Keratinocyte (primary cell): ENCODE results near the gene STAG1. TPM values are rescaled to one million over a fixed set of nuclear protein-coding genes. Genes with fewer than 3 reads are reported as not detected.

Experiments
- DNase-seq: peaks from one replicate; pipeline ENCODE4 v3.0.0-alpha.2; 2011; ENCODE audit warnings: low read depth, missing footprints, low spot score
- FAIRE-seq: peaks from 2 replicates; lab custom pipeline; 2011; peaks lifted over from hg19 to GRCh38; lab: Jason Lieb, UNC
- H2AFZ ChIP-seq: 2 replicates; pipeline ENCODE4 v1.6.0; 2012; ENCODE audit warnings: low read length, control low read depth, inconsistent platforms; ENCODE audit not compliant: control insufficient read depth
- H3K27ac ChIP-seq: 2 replicates; pipeline ENCODE4 v1.5.1; 2011; ENCODE audit warnings: low read length; ENCODE audit not compliant: control insufficient read depth, insufficient read depth
- H3K27me3 ChIP-seq: 3 replicates; pipeline ENCODE4 v1.6.0; 2011; ENCODE audit warnings: low read length; ENCODE audit not compliant: control insufficient read depth, insufficient read depth; ENCODE audit errors: extremely low read depth
- H3K36me3 ChIP-seq, 2 experiments: 2 replicates in 1 of 2; 3 replicates in 1 of 2; pipeline ENCODE4 v1.5.1; 2011; ENCODE audit warnings: low read length in 2 of 2, mild to moderate bottlenecking in 1 of 2; ENCODE audit not compliant: control insufficient read depth in 2 of 2, insufficient read depth in 2 of 2; ENCODE audit errors: extremely low read depth in 1 of 2
- H3K4me1 ChIP-seq: 3 replicates; pipeline ENCODE4 v1.5.1; 2011; ENCODE audit warnings: low read length; ENCODE audit not compliant: control insufficient read depth, insufficient read depth; ENCODE audit errors: extremely low read depth
- H3K4me2 ChIP-seq: 3 replicates; pipeline ENCODE4 v1.6.0; 2011; ENCODE audit warnings: low read depth, low read length; ENCODE audit not compliant: control insufficient read depth, insufficient read depth; ENCODE audit errors: extremely low read depth
- H3K4me3 ChIP-seq, 3 experiments: fragments of 200-600 bp in 1 of 3; sonication (generic) in 1 of 3; 2 replicates in 2 of 3; 3 replicates in 1 of 3; pipeline ENCODE4 v1.5.1; 2011 to 2016; ENCODE audit warnings: low read length in 3 of 3, mild to moderate bottlenecking in 3 of 3, control low read depth in 2 of 3, inconsistent platforms in 1 of 3, low read depth in 1 of 3, mixed read lengths in 1 of 3, mixed run types in 1 of 3, moderate library complexity in 1 of 3; ENCODE audit not compliant: control insufficient read depth in 2 of 3, insufficient read depth in 2 of 3; ENCODE audit errors: extremely low read depth in 1 of 3
- H3K79me2 ChIP-seq: 2 replicates; pipeline ENCODE4 v1.6.0; 2012; ENCODE audit warnings: low read length; ENCODE audit not compliant: control insufficient read depth, insufficient read depth
- H3K9ac ChIP-seq: 3 replicates; pipeline ENCODE4 v1.6.0; 2011; ENCODE audit warnings: low read length; ENCODE audit not compliant: control insufficient read depth, insufficient read depth; ENCODE audit errors: extremely low read depth
- H3K9me1 ChIP-seq: 3 replicates; pipeline ENCODE4 v1.6.0; 2011; ENCODE audit warnings: low read length; ENCODE audit not compliant: control insufficient read depth, insufficient read depth; ENCODE audit errors: extremely low read depth
- H3K9me3 ChIP-seq: 2 replicates; pipeline ENCODE4 v1.5.1; 2012; ENCODE audit warnings: low read depth, low read length; ENCODE audit not compliant: control insufficient read depth
- H4K20me1 ChIP-seq: 3 replicates; pipeline ENCODE4 v1.6.0; 2011; ENCODE audit warnings: low read length; ENCODE audit not compliant: control insufficient read depth, insufficient read depth; ENCODE audit errors: extremely low read depth
- EZH2 ChIP-seq: IDR thresholded peaks from one replicate; pipeline ENCODE4 v1.6.1; 2012; ENCODE audit warnings: inconsistent platforms, mild to moderate bottlenecking, low read length, moderate library complexity
- dilution Hi-C: fragments of 300-500 bp; cut with MboI; formaldehyde crosslinking; loops from one replicate; pipeline ENCODE4 v1.7.0; 2020; ENCODE audit warnings: low sequenced_read_pairs; ENCODE audit not compliant: extremely low pct_ligation_motif_present
- polyA plus RNA-seq, 5 experiments: library from polyadenylated mRNA; depleted of rRNA in 3 of 5; stranded (reverse) in 3 of 5; stranded (forward) in 1 of 5; unstranded in 1 of 5; fragments of >200 nt; gene quantifications; 1 replicate in 1 of 5; 2 replicates in 3 of 5; 3 replicates in 1 of 5; pipeline versions ENCODE4 v1.2.1 to v1.2.3, GENCODE V29; 2011 to 2012; ENCODE audit warnings: missing spikeins in 2 of 5, low read depth in 1 of 5, low replicate concordance in 1 of 5
- TF ChIP-seq, protein P1 (sequence below), 3 experiments: IDR thresholded peaks in 1 of 3; conservative IDR thresholded peaks in 1 of 3; optimal IDR thresholded peaks in 1 of 3; 2 replicates in 2 of 3; 3 replicates in 1 of 3; pipeline versions ENCODE3 to v1.5.1; 2011; ENCODE audit warnings: low read length in 3 of 3, mild to moderate bottlenecking in 3 of 3, moderate library complexity in 2 of 3, control low read depth in 1 of 3, inconsistent platforms in 1 of 3; ENCODE audit not compliant: insufficient read depth in 2 of 3; ENCODE audit errors: extremely low read depth in 1 of 3

Gene STAG1
- polyA plus RNA-seq, 1 donor (not counting 4 experiments of a cell fraction or from before 2014, with no cell fraction given), result 11.8 TPM

GRCh38 chr3:136546720-136547119 lies 205.5 kb downstream of the STAG1 start:
- Histone ChIP-seq H3K79me2 (no peaks in the 10 kb centered on the region), H3K9ac (no peak overlapping the region), H2AFZ (no peak overlapping the region), H3K4me3 (no peak overlapping the region), H3K9me1 (no peaks in the 10 kb centered on the region), H3K9me3 (no peaks in the 10 kb centered on the region), H3K4me2 (no peak overlapping the region), H3K27ac (no peak overlapping the region), H3K4me1 (peaks cover 9% of the 10 kb centered on the region), H3K36me3 (no peaks in the 10 kb centered on the region), H4K20me1 (no peaks in the 10 kb centered on the region), H3K27me3 (no peaks in the 10 kb centered on the region)
- DNase-seq (no peak), FAIRE-seq (peak; percentile 29)
- dilution Hi-C loops, result no loop called here
- TF ChIP-seq EZH2, result no peak
- TF ChIP-seq, protein P1, sequence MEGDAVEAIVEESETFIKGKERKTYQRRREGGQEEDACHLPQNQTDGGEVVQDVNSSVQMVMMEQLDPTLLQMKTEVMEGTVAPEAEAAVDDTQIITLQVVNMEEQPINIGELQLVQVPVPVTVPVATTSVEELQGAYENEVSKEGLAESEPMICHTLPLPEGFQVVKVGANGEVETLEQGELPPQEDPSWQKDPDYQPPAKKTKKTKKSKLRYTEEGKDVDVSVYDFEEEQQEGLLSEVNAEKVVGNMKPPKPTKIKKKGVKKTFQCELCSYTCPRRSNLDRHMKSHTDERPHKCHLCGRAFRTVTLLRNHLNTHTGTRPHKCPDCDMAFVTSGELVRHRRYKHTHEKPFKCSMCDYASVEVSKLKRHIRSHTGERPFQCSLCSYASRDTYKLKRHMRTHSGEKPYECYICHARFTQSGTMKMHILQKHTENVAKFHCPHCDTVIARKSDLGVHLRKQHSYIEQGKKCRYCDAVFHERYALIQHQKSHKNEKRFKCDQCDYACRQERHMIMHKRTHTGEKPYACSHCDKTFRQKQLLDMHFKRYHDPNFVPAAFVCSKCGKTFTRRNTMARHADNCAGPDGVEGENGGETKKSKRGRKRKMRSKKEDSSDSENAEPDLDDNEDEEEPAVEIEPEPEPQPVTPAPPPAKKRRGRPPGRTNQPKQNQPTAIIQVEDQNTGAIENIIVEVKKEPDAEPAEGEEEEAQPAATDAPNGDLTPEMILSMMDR (optimal IDR thresholded peaks at IDR 0.05 in 1 of 3, IDR thresholded peaks at IDR 0.05 in 1 of 3, conservative IDR thresholded peaks at IDR 0.05 in 1 of 3; ENCODE audit: extremely low read depth in 1 of 3, insufficient read depth in 2 of 3, low read length in 3 of 3), result no peak

DNA sequence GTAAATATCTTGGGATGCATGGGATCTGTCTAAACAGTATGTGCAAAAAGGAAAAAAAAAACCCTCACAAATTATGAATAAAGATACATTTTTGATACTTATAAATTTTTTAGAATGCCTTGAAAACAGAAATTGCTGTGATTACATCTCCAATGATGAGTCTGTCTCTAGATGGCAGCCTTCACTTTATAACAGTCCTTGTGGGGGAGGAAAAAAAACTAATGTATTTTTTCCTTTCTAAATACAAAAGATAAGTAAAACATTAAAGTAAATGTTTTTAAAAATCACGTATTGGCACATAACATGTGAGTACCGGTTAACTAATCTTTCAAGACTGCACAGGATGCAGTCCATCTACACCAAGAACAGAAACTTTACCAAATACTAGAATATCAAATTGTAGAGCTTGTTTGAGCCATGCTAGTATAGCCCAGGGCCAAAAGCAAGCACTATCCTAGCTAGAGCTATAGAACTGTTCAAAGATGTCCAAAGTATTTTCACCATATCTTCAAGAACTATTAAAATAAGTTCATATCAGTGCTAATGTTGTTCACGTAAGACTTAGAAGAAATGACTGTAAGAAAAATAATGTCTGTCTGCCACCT lies 206.4 kb downstream of the STAG1 start:
- Histone ChIP-seq H3K4me1 (peaks cover 9% of the 10 kb centered on the region), H3K36me3 (no peaks in the 10 kb centered on the region), H4K20me1 (no peaks in the 10 kb centered on the region), H3K9me3 (no peaks in the 10 kb centered on the region), H3K27ac (no peak overlapping the region), H3K9ac (no peak overlapping the region), H3K79me2 (no peaks in the 10 kb centered on the region), H3K9me1 (no peaks in the 10 kb centered on the region), H3K4me2 (no peak overlapping the region), H3K27me3 (no peaks in the 10 kb centered on the region), H2AFZ (no peak overlapping the region), H3K4me3 (no peak overlapping the region)
- FAIRE-seq (no peak), DNase-seq (no peak)
- TF ChIP-seq, protein P1 (optimal IDR thresholded peaks at IDR 0.05 in 1 of 3, IDR thresholded peaks at IDR 0.05 in 1 of 3, conservative IDR thresholded peaks at IDR 0.05 in 1 of 3; ENCODE audit: extremely low read depth in 1 of 3, insufficient read depth in 2 of 3, low read length in 3 of 3), result no peak
- TF ChIP-seq EZH2, result no peak
- dilution Hi-C loops, result no loop called here
